Gastroesophageal sphincter (tissue), 4 donors: Measurements from ENCODE around the gene MYOF. TPM values are rescaled to one million over a fixed set of nuclear protein-coding genes. Genes with fewer than 3 reads are reported as not detected.

Experiments
- ATAC-seq: fragments of 150-250 bp; one replicate; pipeline ENCODE4 v1.9.1; 2016; ENCODE audit warnings: mild to moderate bottlenecking, moderate library complexity
- H3K27ac ChIP-seq, 4 donors: fragments of 200-600 bp; sonication (generic) in 3 of 4; 1 replicate in 3 of 4; 2 replicates in 1 of 4; pipeline ENCODE4 v1.5.1; 2016 to 2019
- H3K27me3 ChIP-seq: fragments of 200-600 bp; sonication (generic); one replicate; pipeline ENCODE4 v1.5.1; 2019
- H3K36me3 ChIP-seq, 2 donors: fragments of 200-600 bp; sonication (generic); one replicate each; pipeline ENCODE4 v1.5.1; 2019; ENCODE audit warnings: control low read depth in 1 of 2
- H3K4me1 ChIP-seq, 3 donors: fragments of 200-600 bp; sonication (generic); 1 replicate in 2 of 3; 2 replicates in 1 of 3; pipeline ENCODE4 v1.5.1; 2016 to 2019; ENCODE audit warnings: control low read depth in 2 of 3
- H3K4me3 ChIP-seq, 2 donors: fragments of 200-600 bp; sonication (generic); one replicate each; pipeline ENCODE4 v1.5.1; 2019; ENCODE audit warnings: mild to moderate bottlenecking in 1 of 2, moderate library complexity in 1 of 2
- H3K9me3 ChIP-seq, 3 donors: fragments of 200-600 bp; sonication (generic); one replicate each; pipeline ENCODE4 v1.5.1; 2017 to 2019; ENCODE audit warnings: control low read depth in 2 of 3
- EP300 ChIP-seq: sonication (generic); formaldehyde crosslinking; IDR thresholded peaks from one replicate; pipeline ENCODE4 v1.6.1; 2017; ENCODE audit warnings: antibody characterized with exemption, mild to moderate bottlenecking
- POLR2A ChIP-seq, 2 donors: fragments of 450-650 bp; IDR thresholded peaks; one replicate each; pipeline ENCODE4 v1.6.1; 2017; ENCODE audit warnings: antibody characterized with exemption in 2 of 2, mild to moderate bottlenecking in 2 of 2, moderate library complexity in 1 of 2
- POLR2AphosphoS5 ChIP-seq: sonication (generic); formaldehyde crosslinking; IDR thresholded peaks from one replicate; pipeline ENCODE4 v1.6.1; 2017; ENCODE audit warnings: antibody characterized with exemption
- WGBS, 2 donors: methylation state at CpG; one replicate each; pipeline ENCODE4 v1.1.5; 2018; ENCODE audit warnings: low coverage in 1 of 2; 5-methylcytosine and 5-hydroxymethylcytosine counted together
- total RNA-seq, 4 donors: library from RNA; depleted of rRNA; stranded (reverse); fragments of >200 nt; gene quantifications; one replicate each; pipeline ENCODE4 v1.1.0, GENCODE V29; 2016
- TF ChIP-seq, protein P1 (sequence below), 4 experiments: fragments of 200-600 bp in 2 of 4; fragments of 450-650 bp in 2 of 4; sonication (generic) in 1 of 4; IDR thresholded peaks; one replicate each; pipeline ENCODE4 v1.5.1; 2017 to 2019; ENCODE audit warnings: antibody characterized with exemption in 4 of 4, mild to moderate bottlenecking in 2 of 4, moderate library complexity in 2 of 4

Gene MYOF
- total RNA-seq, 4 donors from 2014 or later: 98.0 to 157 (median 126) TPM

GRCh38 chr10:93475871-93476270, 6.3 kb downstream of the MYOF start:
- ATAC-seq: no peak
- WGBS, 2 donors: 35 to 56% methylated on average over 2 of the region's 2 CpGs
- peaks cover 0 to 8% of the 10 kb centered on the region in 2 donors for H3K36me3 ChIP-seq
- H3K27me3 ChIP-seq: no peaks in the 10 kb centered on the region
- peaks cover 13 to 99% (median 18%) of the 10 kb centered on the region in 3 donors for H3K4me1 ChIP-seq
- TF ChIP-seq EP300 (no peak), POLR2AphosphoS5 (no peak), POLR2A (IDR thresholded peaks at IDR 0.05) (no peak)
- TF ChIP-seq, protein P1, sequence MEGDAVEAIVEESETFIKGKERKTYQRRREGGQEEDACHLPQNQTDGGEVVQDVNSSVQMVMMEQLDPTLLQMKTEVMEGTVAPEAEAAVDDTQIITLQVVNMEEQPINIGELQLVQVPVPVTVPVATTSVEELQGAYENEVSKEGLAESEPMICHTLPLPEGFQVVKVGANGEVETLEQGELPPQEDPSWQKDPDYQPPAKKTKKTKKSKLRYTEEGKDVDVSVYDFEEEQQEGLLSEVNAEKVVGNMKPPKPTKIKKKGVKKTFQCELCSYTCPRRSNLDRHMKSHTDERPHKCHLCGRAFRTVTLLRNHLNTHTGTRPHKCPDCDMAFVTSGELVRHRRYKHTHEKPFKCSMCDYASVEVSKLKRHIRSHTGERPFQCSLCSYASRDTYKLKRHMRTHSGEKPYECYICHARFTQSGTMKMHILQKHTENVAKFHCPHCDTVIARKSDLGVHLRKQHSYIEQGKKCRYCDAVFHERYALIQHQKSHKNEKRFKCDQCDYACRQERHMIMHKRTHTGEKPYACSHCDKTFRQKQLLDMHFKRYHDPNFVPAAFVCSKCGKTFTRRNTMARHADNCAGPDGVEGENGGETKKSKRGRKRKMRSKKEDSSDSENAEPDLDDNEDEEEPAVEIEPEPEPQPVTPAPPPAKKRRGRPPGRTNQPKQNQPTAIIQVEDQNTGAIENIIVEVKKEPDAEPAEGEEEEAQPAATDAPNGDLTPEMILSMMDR (IDR thresholded peaks at IDR 0.05): no peak
- no peaks in the 10 kb centered on the region for H3K9me3 ChIP-seq
- no peak overlapping the region for H3K4me3 ChIP-seq
- H3K27ac ChIP-seq: peak overlapping the region; percentile 11 to 95 (median 42)

GRCh38 chr10:93475227-93475626, 6.9 kb downstream of the MYOF start:
- H3K27ac ChIP-seq: peak overlapping the region in 3 of 4 donors; percentile 24 to 95 (median 62)
- TF ChIP-seq, protein P1 (IDR thresholded peaks at IDR 0.05): no peak
- no peak for TF ChIP-seq EP300
- H3K36me3 ChIP-seq: peaks cover 0 to 8% of the 10 kb centered on the region in 2 donors
- 10 to 64% methylated on average over 1 of the region's 2 CpGs for WGBS, 2 donors
- no peak overlapping the region for H3K4me3 ChIP-seq
- no peak for ATAC-seq
- no peaks in the 10 kb centered on the region for H3K9me3 ChIP-seq
- peaks cover 13 to 99% (median 23%) of the 10 kb centered on the region in 3 donors for H3K4me1 ChIP-seq
- H3K27me3 ChIP-seq: no peaks in the 10 kb centered on the region

- H3K4me3 ChIP-seq: no peak overlapping the region
- H3K36me3 ChIP-seq: peaks cover 0 to 15% of the 10 kb centered on the region in 2 donors
- no peaks in the 10 kb centered on the region for H3K27me3 ChIP-seq
- 57 to 74% methylated on average over 3 to 7 of the region's 7 CpGs for WGBS, 2 donors
- H3K4me1 ChIP-seq: peaks cover 13 to 99% (median 30%) of the 10 kb centered on the region in 3 donors
- TF ChIP-seq EP300 (no peak), POLR2A (IDR thresholded peaks at IDR 0.05) (no peak), POLR2AphosphoS5 (no peak)
- TF ChIP-seq, protein P1 (IDR thresholded peaks at IDR 0.05): no peak
- H3K27ac ChIP-seq: peak overlapping the region in 3 of 4 donors; percentile 53 to 95 (median 90)
- H3K9me3 ChIP-seq: no peaks in the 10 kb centered on the region
- ATAC-seq: no peak
Measured at GRCh38 chr10:93473804-93474472, 8.2 kb downstream of the MYOF start.

GRCh38 chr10:93473161-93473560, 9.0 kb downstream of the MYOF start:
- H3K9me3 ChIP-seq: no peaks in the 10 kb centered on the region
- no peak overlapping the region for H3K4me3 ChIP-seq
- WGBS, 2 donors: 50% methylated on average over 1 of the region's 2 CpGs; no CpG with 5 or more reads in 1 of the 2 donors
- H3K36me3 ChIP-seq: peaks cover 0 to 15% of the 10 kb centered on the region in 2 donors
- peaks cover 16 to 99% (median 37%) of the 10 kb centered on the region in 3 donors for H3K4me1 ChIP-seq
- H3K27me3 ChIP-seq: no peaks in the 10 kb centered on the region
- H3K27ac ChIP-seq: peak overlapping the region in 3 of 4 donors; percentile 53 to 95 (median 90)
- TF ChIP-seq EP300 (no peak), POLR2AphosphoS5 (no peak), POLR2A (IDR thresholded peaks at IDR 0.05) (no peak)
- TF ChIP-seq, protein P1 (IDR thresholded peaks at IDR 0.05): no peak
- ATAC-seq: no peak

DNA sequence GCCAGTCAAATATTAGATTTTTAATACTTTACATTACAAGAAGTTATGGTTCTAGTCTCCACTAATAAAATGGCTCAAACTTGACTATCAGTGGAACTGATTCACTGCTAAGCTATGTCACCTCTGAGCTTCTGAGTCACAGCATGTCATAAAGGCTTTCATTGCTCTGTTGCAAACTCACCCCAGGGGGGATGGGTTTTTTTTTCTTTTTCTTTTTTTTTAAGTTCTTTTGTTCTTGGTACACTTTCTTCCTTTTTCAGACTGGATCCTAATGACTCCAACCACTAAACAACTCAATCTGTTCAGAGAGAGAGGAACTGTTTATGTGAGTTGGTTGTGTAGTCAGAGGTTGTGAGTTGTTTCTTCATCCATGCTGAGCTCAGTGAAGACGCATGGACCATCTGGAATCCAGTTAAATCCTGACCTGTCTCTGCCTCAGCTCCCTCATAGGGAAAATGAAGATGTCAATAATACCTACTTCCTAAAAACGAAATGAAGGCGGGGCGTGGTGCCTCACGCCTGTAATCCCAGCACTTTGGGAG, 11.0 kb downstream of the MYOF start:
- Histone ChIP-seq H3K36me3 (peaks cover 0 to 11% of the 10 kb centered on the region in 2 donors), H3K27ac (peak overlapping the region; percentile 74 to 95 (median 85)), H3K27me3 (no peaks in the 10 kb centered on the region), H3K4me1 (peaks cover 20 to 94% (median 42%) of the 10 kb centered on the region in 3 donors), H3K9me3 (no peaks in the 10 kb centered on the region), H3K4me3 (no peak overlapping the region)
- TF ChIP-seq, protein P1 (IDR thresholded peaks at IDR 0.05): no peak
- TF ChIP-seq POLR2AphosphoS5: peak; percentile 86
- no peak for TF ChIP-seq POLR2A (IDR thresholded peaks at IDR 0.05)
- TF ChIP-seq EP300: no peak
- peak; percentile 73 for ATAC-seq
- 59 to 100% methylated on average over 3 to 4 of the region's 5 CpGs for WGBS, 2 donors
